Stimulated activated CD4-positive, alpha-beta T cell treated with anti-CD3 and anti-CD28 coated beads, Interleukin-15, amount 100 ng/mL, for 1 hour (primary cell): ENCODE results near the gene C10orf71.

Source experiments
- DNase-seq, 2 donors: peaks; one replicate each; pipeline ENCODE4 v3.0.0-alpha.2; 2020; ENCODE audit warnings: low read depth in 1 of 2, low spot score in 1 of 2

The C10orf71 gene

GRCh38 chr10:49290607-49291006 is 8.4 kb upstream of the C10orf71 start:
- no peak for DNase-seq

DNA sequence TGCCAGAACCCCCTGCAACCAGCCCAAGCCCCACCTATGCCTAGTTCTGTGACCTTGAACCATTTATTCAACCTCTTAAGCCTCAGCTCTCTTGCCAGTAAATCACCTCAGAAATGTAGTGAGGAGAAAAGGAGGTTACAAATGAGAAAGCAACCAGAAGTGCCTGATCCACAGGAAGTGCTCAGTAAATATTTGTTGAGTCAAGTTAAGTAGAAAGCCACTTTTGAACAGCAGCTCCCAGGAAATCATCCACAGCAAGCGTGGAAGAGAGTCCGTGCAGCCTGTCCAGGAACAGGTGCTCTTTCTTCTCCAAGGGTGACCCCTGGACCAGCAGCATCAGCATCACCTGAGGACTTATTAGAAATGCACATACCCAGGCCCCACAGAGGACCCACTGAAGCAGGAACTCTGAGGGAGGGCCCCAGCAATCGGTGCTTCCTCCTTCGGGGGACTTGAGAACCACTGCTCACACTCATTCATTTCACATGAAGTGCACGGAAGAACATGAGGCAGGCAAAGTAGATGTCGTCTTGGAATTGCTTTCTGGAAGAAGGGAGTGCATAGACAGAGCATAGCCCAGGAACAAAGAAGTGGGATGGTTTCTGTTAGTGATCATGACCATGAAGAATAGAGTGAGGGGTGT is 6.3 kb upstream of the C10orf71 start:
- DNase-seq, result no peak

GRCh38 chr10:49293208-49293603 is 5.8 kb upstream of the C10orf71 start:
- no peak for DNase-seq

DNA sequence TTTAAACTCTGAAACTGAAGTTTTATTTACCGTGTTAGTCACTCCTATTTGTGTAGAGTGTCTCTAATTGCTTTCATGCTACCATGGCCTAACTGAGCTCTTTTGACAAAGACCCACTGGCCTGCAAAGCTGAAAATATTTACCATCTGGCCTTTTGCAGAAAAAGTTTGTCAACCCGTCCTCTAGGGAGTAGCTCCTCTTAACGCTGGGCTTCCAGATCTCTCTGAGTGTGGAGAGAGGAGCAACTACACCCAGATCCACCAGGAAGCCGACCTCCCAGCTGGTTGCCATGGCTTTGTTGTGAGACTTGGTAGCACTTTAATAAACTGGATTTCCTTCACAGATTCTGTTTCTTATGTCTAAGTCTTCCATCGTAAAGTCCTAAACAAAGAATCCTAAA is 4.2 kb upstream of the C10orf71 start:
- DNase-seq, result no peak

DNA sequence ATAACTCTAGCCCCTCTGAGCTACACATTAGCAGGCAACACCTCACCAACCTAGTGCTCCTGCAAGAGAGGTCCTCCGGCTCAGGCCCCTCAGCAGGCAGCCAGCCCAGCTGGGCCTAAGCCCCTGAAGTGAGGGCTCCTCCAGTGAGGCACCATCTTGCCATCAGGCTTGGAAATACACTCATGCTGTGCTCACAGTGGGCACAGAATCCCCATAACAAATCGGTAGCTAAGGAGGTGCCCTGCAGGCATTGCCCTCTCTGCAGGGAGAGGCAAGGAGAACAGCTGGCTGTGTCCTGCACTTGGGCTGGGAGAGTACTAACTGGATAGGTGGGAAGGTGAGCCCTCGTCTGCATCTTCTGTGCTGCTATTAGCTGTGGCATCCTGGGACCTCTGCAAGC is 3.7 kb upstream of the C10orf71 start:
- no peak for DNase-seq

- DNase-seq, result no peak
Observed at GRCh38 chr10:49296382-49296781, 2.6 kb upstream of the C10orf71 start.

DNA sequence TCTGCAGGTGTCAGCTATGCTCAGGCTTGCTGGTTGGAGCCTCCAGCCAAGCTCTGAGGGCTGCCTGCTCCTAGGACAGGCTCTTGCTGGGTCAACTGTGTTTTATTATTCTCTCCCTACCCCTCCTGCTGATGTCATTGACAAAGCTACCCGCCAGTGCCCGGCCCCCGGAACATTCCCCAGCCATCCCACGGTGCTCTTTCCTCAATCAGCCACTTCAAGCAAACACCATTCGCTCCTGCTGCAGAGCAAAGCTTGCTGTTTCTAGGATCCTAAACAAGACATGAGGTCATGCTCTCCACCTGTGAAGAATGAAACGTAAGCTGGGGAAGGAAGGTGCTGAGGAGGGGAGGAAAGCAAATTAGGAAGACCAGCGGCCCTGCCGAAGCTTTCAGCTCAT is 2.1 kb upstream of the C10orf71 start:
- DNase-seq, result no peak

DNA sequence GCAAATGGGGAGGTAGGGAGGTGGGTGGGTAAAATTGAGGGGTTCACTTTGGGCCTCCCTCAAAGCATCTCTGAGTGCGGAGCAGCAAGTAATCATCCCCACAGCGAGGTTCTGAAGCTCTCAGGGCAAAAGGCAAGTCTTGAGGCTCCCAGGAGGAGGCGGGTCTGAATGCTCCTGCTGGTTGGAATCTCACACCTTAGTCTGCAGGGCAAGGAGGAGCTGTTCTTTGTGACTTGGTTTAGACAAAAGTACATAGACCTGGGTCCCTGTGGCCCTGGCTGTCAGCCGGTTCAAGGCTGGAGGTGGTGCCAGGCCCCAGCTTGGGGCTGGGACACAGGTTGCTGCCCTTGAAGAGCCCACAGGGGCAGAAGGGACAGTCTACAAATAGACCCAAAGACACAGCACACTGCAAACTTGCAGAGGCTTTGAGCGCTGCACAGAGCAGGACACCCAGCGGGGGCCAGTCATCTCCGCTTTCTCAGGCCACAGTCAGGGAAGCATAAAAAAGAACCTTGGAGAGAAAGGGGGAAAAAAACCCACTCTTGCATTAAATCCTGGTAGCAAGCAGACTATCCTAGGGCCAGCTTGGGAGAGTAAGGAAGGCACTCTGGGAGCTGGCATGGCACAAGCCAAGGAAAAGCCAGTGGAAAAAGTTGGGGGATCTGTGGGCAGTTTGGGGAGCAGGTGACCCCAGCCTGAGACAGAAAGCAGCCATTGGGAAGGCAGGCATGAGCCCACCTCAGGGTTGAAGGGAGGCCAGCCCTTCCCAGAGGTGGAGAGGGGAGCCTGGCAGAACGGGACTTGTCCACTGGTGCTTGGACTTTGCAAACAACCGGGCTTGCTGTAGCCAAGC is 926 bp upstream of the C10orf71 start:
- DNase-seq, result no peak

DNA sequence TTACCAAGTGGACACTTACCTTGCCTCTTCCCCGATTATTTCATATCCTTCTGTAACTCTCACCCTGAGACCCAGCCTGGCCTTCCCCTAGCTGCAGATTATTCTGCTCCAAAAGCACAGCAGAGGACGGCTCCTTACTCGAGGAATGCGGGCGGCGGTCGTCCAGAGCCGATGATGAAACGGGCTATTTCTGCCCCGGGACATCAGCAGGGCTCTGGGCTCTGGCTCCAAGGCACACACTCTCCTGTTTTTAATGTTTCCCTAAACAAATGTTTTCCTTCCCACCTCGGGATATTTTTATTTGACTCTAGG is 343 bp upstream of the C10orf71 start:
- no peak for DNase-seq

GRCh38 chr10:49299816-49300139 is 808 bp downstream of the C10orf71 start:
- DNase-seq, result no peak

DNA sequence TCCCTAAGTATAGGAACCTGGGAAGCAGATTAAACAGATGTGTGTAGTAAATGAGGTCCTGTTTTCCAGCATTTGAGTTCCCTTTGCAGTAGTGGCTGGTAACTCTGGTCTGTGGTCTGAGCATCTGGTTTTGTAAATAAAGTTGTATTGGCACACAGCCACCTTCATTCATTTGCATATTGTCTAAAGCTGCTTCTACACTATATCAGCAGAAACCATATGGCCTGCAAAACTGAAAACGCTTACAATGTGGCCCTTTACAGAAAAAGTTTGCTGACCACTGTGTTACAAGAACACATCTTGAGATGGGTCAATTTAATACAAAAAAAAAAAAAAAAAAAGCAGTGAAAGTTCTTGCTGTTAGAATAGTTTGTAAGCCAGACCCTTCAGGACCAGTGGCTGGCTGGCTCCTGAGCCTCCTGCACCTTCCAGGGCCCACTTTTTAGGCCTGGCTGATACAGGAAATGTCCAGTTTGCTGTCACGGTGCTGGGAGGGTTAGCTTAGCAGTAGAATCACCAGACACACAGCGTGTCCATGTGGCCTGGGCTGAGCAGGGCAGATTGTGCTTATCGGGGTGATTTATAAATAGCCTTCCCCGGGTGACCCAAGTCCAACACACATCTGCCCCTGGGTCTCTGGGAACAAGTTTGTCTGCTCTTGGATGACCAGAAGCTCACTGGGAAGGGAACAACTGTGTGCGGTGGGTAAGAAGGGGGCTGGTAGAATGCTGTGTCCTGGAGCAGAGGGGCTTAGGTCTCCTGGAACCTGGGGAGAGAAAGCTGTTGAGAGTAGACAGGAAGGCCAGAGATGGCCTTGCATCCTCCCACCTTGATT is 1.4 kb downstream of the C10orf71 start:
- DNase-seq, result no peak

DNA sequence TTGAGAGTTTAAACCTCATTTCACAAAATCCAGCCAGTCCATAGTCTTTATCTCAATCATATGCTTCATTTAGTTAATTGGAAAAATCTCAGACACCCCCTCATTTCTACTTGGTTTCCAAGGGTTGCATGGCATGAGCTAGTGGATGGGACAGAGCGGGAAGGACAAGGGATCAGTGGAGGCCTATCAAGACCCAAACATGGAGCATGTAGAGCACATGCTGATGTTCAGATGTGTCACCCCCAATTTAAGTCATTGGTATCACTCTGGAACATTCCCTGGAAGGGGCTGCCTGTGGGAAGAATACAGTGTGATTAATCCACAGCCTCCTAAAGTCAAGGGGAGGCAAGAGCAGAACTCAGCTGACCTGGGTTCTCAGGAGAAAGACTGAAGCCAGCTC is 2.3 kb downstream of the C10orf71 start:
- DNase-seq, result no peak

GRCh38 chr10:49302088-49302487 is 3.1 kb downstream of the C10orf71 start:
- DNase-seq, result no peak

- no peak for DNase-seq
Observed at GRCh38 chr10:49303711-49304110, 4.7 kb downstream of the C10orf71 start.

DNA sequence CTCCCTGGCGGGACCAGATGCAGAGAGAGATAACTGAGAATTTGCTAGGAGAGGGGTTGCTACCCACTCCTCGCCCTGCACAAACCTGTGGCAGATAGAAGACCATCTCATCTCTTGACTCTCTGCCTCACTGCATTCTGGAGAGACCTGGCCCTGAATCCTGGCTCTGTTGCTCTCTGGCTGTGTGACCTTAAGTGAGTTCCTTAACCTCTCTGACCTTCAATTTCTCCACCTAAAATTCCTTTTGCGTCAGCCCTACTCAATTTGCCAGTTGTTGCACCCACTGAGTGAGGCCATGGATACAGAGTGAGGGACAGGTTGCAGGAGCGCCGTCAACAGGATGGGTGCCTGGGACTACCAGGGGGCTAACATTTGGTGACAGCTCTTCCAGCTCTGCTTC is 5.2 kb downstream of the C10orf71 start:
- no peak for DNase-seq

GRCh38 chr10:49307921-49308320 is 9.0 kb downstream of the C10orf71 start:
- DNase-seq, result no peak

DNA sequence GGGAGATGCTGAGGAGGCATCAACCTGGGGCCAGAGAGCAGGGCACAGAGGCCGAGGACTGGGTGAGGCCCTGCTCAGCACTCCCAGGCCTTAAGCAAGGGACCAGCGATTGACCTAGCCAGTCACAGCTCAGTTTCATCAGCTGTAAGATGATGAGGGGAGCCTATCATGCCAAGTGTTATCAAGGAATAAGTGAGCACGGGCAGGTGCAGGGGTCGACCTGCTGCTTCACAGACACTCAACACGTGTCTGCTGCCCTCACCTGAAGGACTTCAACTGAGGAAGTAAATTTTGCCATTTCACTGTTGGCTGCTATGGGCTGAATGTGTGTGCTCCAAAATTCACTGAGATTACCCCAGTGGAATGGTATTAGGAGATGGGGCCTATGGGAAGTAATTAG is 9.9 kb downstream of the C10orf71 start:
- no peak for DNase-seq

- DNase-seq, result no peak
Observed at GRCh38 chr10:49309691-49310411, 10.9 kb downstream of the C10orf71 start.

DNA sequence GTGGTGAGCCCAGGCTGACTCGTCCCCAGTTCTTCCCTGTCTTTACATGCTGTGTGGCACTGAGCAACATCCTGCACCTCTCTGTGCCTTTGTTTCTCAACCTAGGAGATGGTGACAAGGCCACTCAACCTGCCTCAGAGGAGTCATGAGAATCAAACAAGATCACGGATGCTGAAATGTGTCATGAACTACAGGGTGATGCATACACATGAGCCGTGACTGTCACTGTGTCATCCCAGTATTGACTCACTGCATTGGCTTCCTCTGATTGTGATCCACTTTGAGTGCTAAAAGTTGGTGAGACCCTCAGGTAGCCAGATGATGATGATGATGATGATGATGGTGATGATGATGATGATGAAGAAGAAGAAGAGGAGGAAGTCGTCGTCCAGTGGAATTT is 11.5 kb downstream of the C10orf71 start:
- no peak for DNase-seq

DNA sequence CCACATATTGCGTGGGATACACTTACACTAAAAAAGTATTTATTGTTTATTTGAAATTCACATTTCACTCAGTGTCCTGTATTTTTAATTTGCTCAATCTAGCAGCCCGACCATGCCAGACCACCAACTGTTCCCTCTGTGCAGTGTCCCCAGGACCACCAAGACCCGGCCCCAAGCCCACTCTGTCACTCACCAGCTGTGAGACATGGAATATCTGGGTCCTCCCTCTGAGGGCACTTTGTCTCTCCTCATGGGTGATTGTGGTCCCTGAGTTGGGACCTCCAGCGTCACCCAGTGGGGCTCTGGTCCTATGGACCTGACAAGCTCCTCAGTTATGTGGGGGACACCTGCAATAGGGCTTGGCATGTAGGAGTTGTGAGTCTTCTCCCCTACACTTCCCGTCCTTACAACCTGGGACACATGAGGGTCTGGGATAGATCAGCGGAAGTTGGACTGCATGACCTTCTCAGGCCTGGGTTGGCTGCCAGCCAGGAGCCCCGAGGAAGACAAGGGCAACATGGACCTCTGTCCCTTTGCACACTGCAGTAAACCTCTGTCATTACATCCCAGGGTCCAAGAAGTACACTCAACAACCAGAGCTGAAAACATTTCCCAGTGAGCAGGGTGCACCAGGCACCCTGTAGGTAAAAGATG is 12.1 kb downstream of the C10orf71 start:
- DNase-seq, result no peak
